ENCODE measurements around the gene TMOD2.

The TMOD2 gene

GRCh38 chr15:51736069-51736468 lies 15.3 kb upstream of the TMOD2 start:
- Histone ChIP-seq H3K4me3 (ENCODE audit: low read depth, low read length) (no peak overlapping the region), H3K9ac (ENCODE audit: low read length) (no peak overlapping the region), H3K9me3 (ENCODE audit: control insufficient read depth, insufficient read depth, low read depth, low read length) (no peaks in the 10 kb centered on the region), H3K36me3 (ENCODE audit: control insufficient read depth, insufficient read depth, low read length) (no peaks in the 10 kb centered on the region), H3K4me1 (ENCODE audit: control insufficient read depth, insufficient read depth, low read length) (peaks cover 20% of the 10 kb centered on the region), H3K27ac (ENCODE audit: low read depth, low read length) (no peak overlapping the region), H3K27me3 (ENCODE audit: control insufficient read depth, insufficient read depth, low read length) (peaks cover 51% of the 10 kb centered on the region)

- Histone ChIP-seq H3K27me3 (ENCODE audit: control insufficient read depth, insufficient read depth, low read length) (peaks cover 51% of the 10 kb centered on the region), H3K4me1 (ENCODE audit: control insufficient read depth, insufficient read depth, low read length) (peaks cover 14% of the 10 kb centered on the region), H3K9me3 (ENCODE audit: control insufficient read depth, insufficient read depth, low read depth, low read length) (no peaks in the 10 kb centered on the region), H3K9ac (ENCODE audit: low read length) (peak overlapping the region; percentile 68), H3K4me3 (ENCODE audit: low read depth, low read length) (peak overlapping the region; percentile 71), H3K27ac (ENCODE audit: low read depth, low read length) (no peak overlapping the region), H3K36me3 (ENCODE audit: control insufficient read depth, insufficient read depth, low read length) (no peaks in the 10 kb centered on the region)
These were observed 14.5 kb upstream of the TMOD2 start for GRCh38 chr15:51736751-51737521.

GRCh38 chr15:51737522-51738305 lies 13.7 kb upstream of the TMOD2 start, which contains the start of gene LYSMD2:
LYSMD2 (minus strand) TSS chr15:51737655; CDS start chr15:51737622, 33 bp downstream.
- Histone ChIP-seq H3K27ac (ENCODE audit: low read depth, low read length) (no peak within 1 kb of the TSS), H3K9me3 (ENCODE audit: control insufficient read depth, insufficient read depth, low read depth, low read length) (no peaks in the 10 kb centered on the region), H3K4me3 (ENCODE audit: low read depth, low read length) (peak within 1 kb of the TSS; percentile 71), H3K4me1 (ENCODE audit: control insufficient read depth, insufficient read depth, low read length) (peaks cover 13% of the 10 kb centered on the region), H3K36me3 (ENCODE audit: control insufficient read depth, insufficient read depth, low read length) (no peaks in the 10 kb centered on the region), H3K9ac (ENCODE audit: low read length) (peak within 1 kb of the TSS; percentile 68), H3K27me3 (ENCODE audit: control insufficient read depth, insufficient read depth, low read length) (peaks cover 51% of the 10 kb centered on the region)

- peaks cover 51% of the 10 kb centered on the region for H3K27me3 ChIP-seq (ENCODE audit: control insufficient read depth, insufficient read depth, low read length)
- H3K4me1 ChIP-seq (ENCODE audit: control insufficient read depth, insufficient read depth, low read length): peaks cover 13% of the 10 kb centered on the region
- no peak overlapping the region for H3K27ac ChIP-seq (ENCODE audit: low read depth, low read length)
- no peak overlapping the region for H3K9ac ChIP-seq (ENCODE audit: low read length)
- no peak overlapping the region for H3K4me3 ChIP-seq (ENCODE audit: low read depth, low read length)
- no peaks in the 10 kb centered on the region for H3K36me3 ChIP-seq (ENCODE audit: control insufficient read depth, insufficient read depth, low read length)
- H3K9me3 ChIP-seq (ENCODE audit: control insufficient read depth, insufficient read depth, low read depth, low read length): no peaks in the 10 kb centered on the region
These were observed 12.8 kb upstream of the TMOD2 start for GRCh38 chr15:51738553-51738952.

GRCh38 chr15:51739061-51739712 lies 12.2 kb upstream of the TMOD2 start:
- H3K27me3 ChIP-seq (ENCODE audit: control insufficient read depth, insufficient read depth, low read length): peaks cover 51% of the 10 kb centered on the region
- no peak overlapping the region for H3K27ac ChIP-seq (ENCODE audit: low read depth, low read length)
- no peak overlapping the region for H3K4me3 ChIP-seq (ENCODE audit: low read depth, low read length)
- no peak overlapping the region for H3K9ac ChIP-seq (ENCODE audit: low read length)
- H3K9me3 ChIP-seq (ENCODE audit: control insufficient read depth, insufficient read depth, low read depth, low read length): no peaks in the 10 kb centered on the region
- peaks cover 13% of the 10 kb centered on the region for H3K4me1 ChIP-seq (ENCODE audit: control insufficient read depth, insufficient read depth, low read length)
- no peaks in the 10 kb centered on the region for H3K36me3 ChIP-seq (ENCODE audit: control insufficient read depth, insufficient read depth, low read length)

GRCh38 chr15:51749307-51749706 lies 2.1 kb upstream of the TMOD2 start:
- peaks cover 62% of the 10 kb centered on the region for H3K27me3 ChIP-seq (ENCODE audit: control insufficient read depth, insufficient read depth, low read length)
- peaks cover 8% of the 10 kb centered on the region; the same call in 1 of the 2 replicates for H3K4me1 ChIP-seq (ENCODE audit: control insufficient read depth, insufficient read depth, low read length)
- H3K36me3 ChIP-seq (ENCODE audit: control insufficient read depth, insufficient read depth, low read length): no peaks in the 10 kb centered on the region
- no peak overlapping the region for H3K9ac ChIP-seq (ENCODE audit: low read length)
- H3K27ac ChIP-seq (ENCODE audit: low read depth, low read length): no peak overlapping the region
- H3K9me3 ChIP-seq (ENCODE audit: control insufficient read depth, insufficient read depth, low read depth, low read length): no peaks in the 10 kb centered on the region
- H3K4me3 ChIP-seq (ENCODE audit: low read depth, low read length): no peak overlapping the region

- Histone ChIP-seq H3K4me1 (ENCODE audit: control insufficient read depth, insufficient read depth, low read length) (peaks cover 8% of the 10 kb centered on the region; the same call in 1 of the 2 replicates), H3K27me3 (ENCODE audit: control insufficient read depth, insufficient read depth, low read length) (peaks cover 61% of the 10 kb centered on the region), H3K9me3 (ENCODE audit: control insufficient read depth, insufficient read depth, low read depth, low read length) (no peaks in the 10 kb centered on the region), H3K4me3 (ENCODE audit: low read depth, low read length) (peak overlapping the region; percentile 75; the same call in 1 of the 2 replicates), H3K9ac (ENCODE audit: low read length) (no peak overlapping the region), H3K36me3 (ENCODE audit: control insufficient read depth, insufficient read depth, low read length) (no peaks in the 10 kb centered on the region), H3K27ac (ENCODE audit: low read depth, low read length) (no peak overlapping the region)
These were observed 1.2 kb upstream of the TMOD2 start for GRCh38 chr15:51750186-51750585.

GRCh38 chr15:51751697-51752683 lies 593 bp downstream of the TMOD2 start:
- Histone ChIP-seq H3K4me1 (ENCODE audit: control insufficient read depth, insufficient read depth, low read length) (peaks cover 8% of the 10 kb centered on the region; the same call in 1 of the 2 replicates), H3K4me3 (ENCODE audit: low read depth, low read length) (peak overlapping the region; percentile 75), H3K9ac (ENCODE audit: low read length) (peak overlapping the region; percentile 44), H3K27me3 (ENCODE audit: control insufficient read depth, insufficient read depth, low read length) (peaks cover 68% of the 10 kb centered on the region), H3K36me3 (ENCODE audit: control insufficient read depth, insufficient read depth, low read length) (no peaks in the 10 kb centered on the region), H3K27ac (ENCODE audit: low read depth, low read length) (no peak overlapping the region), H3K9me3 (ENCODE audit: control insufficient read depth, insufficient read depth, low read depth, low read length) (no peaks in the 10 kb centered on the region)

- H3K27me3 ChIP-seq (ENCODE audit: control insufficient read depth, insufficient read depth, low read length): peaks cover 68% of the 10 kb centered on the region
These were observed 1.5 kb downstream of the TMOD2 start for GRCh38 chr15:51752888-51753287.

GRCh38 chr15:51754267-51754666 lies 2.9 kb downstream of the TMOD2 start:
- H3K4me3 ChIP-seq (ENCODE audit: low read depth, low read length): no peak overlapping the region
- peaks cover 56% of the 10 kb centered on the region for H3K27me3 ChIP-seq (ENCODE audit: control insufficient read depth, insufficient read depth, low read length)
- H3K27ac ChIP-seq (ENCODE audit: low read depth, low read length): no peak overlapping the region
- H3K9me3 ChIP-seq (ENCODE audit: control insufficient read depth, insufficient read depth, low read depth, low read length): no peaks in the 10 kb centered on the region
- no peak overlapping the region for H3K9ac ChIP-seq (ENCODE audit: low read length)
- peaks cover 8% of the 10 kb centered on the region; the same call in 1 of the 2 replicates for H3K4me1 ChIP-seq (ENCODE audit: control insufficient read depth, insufficient read depth, low read length)
- no peaks in the 10 kb centered on the region for H3K36me3 ChIP-seq (ENCODE audit: control insufficient read depth, insufficient read depth, low read length)

More at GRCh38 chr15:51752888-51753287, 1.5 kb downstream of the TMOD2 start:
- H3K4me3 ChIP-seq (ENCODE audit: low read depth, low read length): no peak overlapping the region
- H3K4me1 ChIP-seq (ENCODE audit: control insufficient read depth, insufficient read depth, low read length): peaks cover 8% of the 10 kb centered on the region; the same call in 1 of the 2 replicates
- H3K27ac ChIP-seq (ENCODE audit: low read depth, low read length): no peak overlapping the region
- H3K36me3 ChIP-seq (ENCODE audit: control insufficient read depth, insufficient read depth, low read length): no peaks in the 10 kb centered on the region
- H3K9me3 ChIP-seq (ENCODE audit: control insufficient read depth, insufficient read depth, low read depth, low read length): no peaks in the 10 kb centered on the region
- H3K9ac ChIP-seq (ENCODE audit: low read length): no peak overlapping the region

All from HUES6 (cell line).